ENCODE data around the gene MAST4.

The MAST4 gene

DNA sequence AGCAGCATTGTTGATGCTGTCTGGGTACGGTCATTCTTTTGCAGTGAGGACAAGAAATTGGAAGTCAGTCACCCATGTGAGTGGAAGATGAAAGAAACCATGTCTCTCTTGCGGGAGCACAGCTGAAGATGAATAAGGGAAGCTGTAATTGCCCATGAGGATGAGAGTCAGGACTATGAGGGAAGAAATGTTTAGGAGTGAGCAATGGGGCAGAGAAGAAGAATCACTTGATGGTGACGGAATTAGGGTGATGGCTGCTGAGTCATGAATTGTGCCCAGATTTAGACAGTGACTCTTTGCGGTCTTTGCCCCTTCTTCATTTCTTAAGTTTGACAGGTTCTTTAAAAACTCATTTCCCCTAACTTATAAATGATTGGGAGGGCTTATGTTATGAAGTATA is 183.3 kb downstream of the MAST4 start:
- no peaks in the 10 kb centered on the region for H3K36me3 ChIP-seq (ENCODE audit: control insufficient read depth, insufficient read depth, low read length)
- H3K27me3 ChIP-seq (replicated peaks; ENCODE audit: control insufficient read depth, insufficient read depth, low read length) = peaks cover 2% of the 10 kb centered on the region; the same call in 1 of the 2 replicates
- no peak overlapping the region for H3K4me3 ChIP-seq (replicated peaks; ENCODE audit: low read depth, low read length)
- no peak for DNase-seq (ENCODE audit: extremely low read depth, insufficient read length)
- no peak for TF ChIP-seq CTCF (IDR thresholded peaks at IDR 0.05; ENCODE audit: insufficient read depth, low read length, poor library complexity, severe bottlenecking)

DNA sequence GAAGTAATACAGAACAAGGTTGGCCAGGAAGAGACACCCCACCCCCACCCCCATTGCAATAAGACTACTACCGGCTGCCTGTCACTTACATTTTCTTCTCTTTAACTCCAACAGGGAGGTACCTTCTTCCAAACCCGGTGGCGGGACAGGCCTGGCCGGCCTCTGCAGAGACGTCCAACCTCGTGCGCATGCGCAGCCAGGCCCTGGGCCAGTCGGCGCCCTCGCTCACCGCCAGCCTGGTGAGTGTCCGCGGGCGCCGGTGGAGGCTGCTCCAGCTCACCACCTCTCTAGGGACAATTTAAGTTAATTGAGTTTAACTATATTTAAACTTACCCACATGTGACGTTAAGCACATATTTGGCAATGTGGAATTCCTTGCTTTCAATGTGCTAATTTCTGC is 192.4 kb downstream of the MAST4 start:
- no peak for DNase-seq (ENCODE audit: extremely low read depth, insufficient read length)
- H3K27me3 ChIP-seq (replicated peaks; ENCODE audit: control insufficient read depth, insufficient read depth, low read length) = peaks cover 2% of the 10 kb centered on the region; the same call in 1 of the 2 replicates
- TF ChIP-seq CTCF (IDR thresholded peaks at IDR 0.05; ENCODE audit: insufficient read depth, low read length, poor library complexity, severe bottlenecking) = no peak

DNA sequence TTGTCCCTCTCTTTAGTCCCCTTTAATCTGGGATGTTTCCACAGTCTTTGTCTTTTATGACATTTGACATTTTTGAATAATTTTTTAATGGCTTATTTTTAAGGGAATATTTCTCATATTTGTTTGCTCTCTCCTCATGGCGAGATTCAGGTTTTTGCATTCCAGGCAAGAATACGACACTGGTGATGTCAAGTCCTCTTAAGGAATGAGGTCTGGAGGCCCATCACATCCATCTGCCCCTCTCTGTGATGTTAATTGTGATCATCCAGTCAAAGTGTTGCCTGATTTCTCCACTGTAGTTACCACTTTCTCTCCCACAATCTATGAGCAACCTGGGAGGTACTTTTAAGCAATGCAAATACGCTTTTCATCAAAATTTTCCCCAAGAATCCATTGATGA is 193.2 kb downstream of the MAST4 start:
- no peak for TF ChIP-seq CTCF (IDR thresholded peaks at IDR 0.05; ENCODE audit: insufficient read depth, low read length, poor library complexity, severe bottlenecking)
- DNase-seq (ENCODE audit: extremely low read depth, insufficient read length) = no peak
- H3K36me3 ChIP-seq (ENCODE audit: control insufficient read depth, insufficient read depth, low read length) = no peaks in the 10 kb centered on the region
- no peaks in the 10 kb centered on the region for H3K27me3 ChIP-seq (replicated peaks; ENCODE audit: control insufficient read depth, insufficient read depth, low read length)
- H3K4me3 ChIP-seq (replicated peaks; ENCODE audit: low read depth, low read length) = no peak overlapping the region

More for the DNA sequence above, 192.4 kb downstream of the MAST4 start:
- no peak overlapping the region for H3K4me3 ChIP-seq (replicated peaks; ENCODE audit: low read depth, low read length)
- H3K36me3 ChIP-seq (ENCODE audit: control insufficient read depth, insufficient read depth, low read length) = no peaks in the 10 kb centered on the region

GRCh38 chr5:66793049-66793448 is 196.9 kb downstream of the MAST4 start:
- no peak overlapping the region for H3K4me3 ChIP-seq (replicated peaks; ENCODE audit: low read depth, low read length)
- H3K27me3 ChIP-seq (replicated peaks; ENCODE audit: control insufficient read depth, insufficient read depth, low read length) = no peaks in the 10 kb centered on the region; the same call in 1 of the 2 replicates
- no peak for DNase-seq (ENCODE audit: extremely low read depth, insufficient read length)
- no peak for TF ChIP-seq CTCF (IDR thresholded peaks at IDR 0.05; ENCODE audit: insufficient read depth, low read length, poor library complexity, severe bottlenecking)
- no peaks in the 10 kb centered on the region for H3K36me3 ChIP-seq (ENCODE audit: control insufficient read depth, insufficient read depth, low read length)

GRCh38 chr5:66795682-66796081 is 199.5 kb downstream of the MAST4 start:
- no peak for TF ChIP-seq CTCF (IDR thresholded peaks at IDR 0.05; ENCODE audit: insufficient read depth, low read length, poor library complexity, severe bottlenecking)
- no peak for DNase-seq (ENCODE audit: extremely low read depth, insufficient read length)
- H3K4me3 ChIP-seq (replicated peaks; ENCODE audit: low read depth, low read length) = no peak overlapping the region
- H3K36me3 ChIP-seq (ENCODE audit: control insufficient read depth, insufficient read depth, low read length) = no peaks in the 10 kb centered on the region
- H3K27me3 ChIP-seq (replicated peaks; ENCODE audit: control insufficient read depth, insufficient read depth, low read length) = no peaks in the 10 kb centered on the region; the same call in 1 of the 2 replicates

Data from GM06990 (cell line).